Osteocyte (in vitro differentiated cells): Measurements from ENCODE around the gene MATN4. TPM values are rescaled to one million over a fixed set of nuclear protein-coding genes. Genes with fewer than 3 reads are reported as not detected.

ENCODE experiments used
- DNase-seq: peaks from one replicate; pipeline ENCODE4 v3.0.0; 2021; ENCODE audit warnings: mixed read lengths; ENCODE audit not compliant: unreplicated experiment; ENCODE audit errors: extremely low spot score
- H3K27ac Mint-ChIP-seq: one replicate; pipeline ENCODE4 v1.8.0; 2021; ENCODE audit warnings: mild to moderate bottlenecking, mixed read lengths; ENCODE audit not compliant: unreplicated experiment
- H3K27me3 Mint-ChIP-seq: one replicate; pipeline ENCODE4 v1.8.0; 2021; ENCODE audit warnings: mixed read lengths; ENCODE audit not compliant: unreplicated experiment
- H3K36me3 Mint-ChIP-seq: one replicate; pipeline ENCODE4 v1.8.0; 2021; ENCODE audit warnings: mixed read lengths; ENCODE audit not compliant: unreplicated experiment
- H3K4me1 Mint-ChIP-seq: one replicate; pipeline ENCODE4 v1.8.0; 2021; ENCODE audit warnings: mixed read lengths; ENCODE audit not compliant: unreplicated experiment
- H3K4me3 Mint-ChIP-seq: one replicate; pipeline ENCODE4 v1.8.0; 2021; ENCODE audit warnings: mild to moderate bottlenecking, moderate library complexity, mixed read lengths; ENCODE audit not compliant: unreplicated experiment
- H3K9me3 Mint-ChIP-seq: one replicate; pipeline ENCODE4 v1.8.0; 2021; ENCODE audit warnings: mixed read lengths; ENCODE audit not compliant: unreplicated experiment
- total RNA-seq: library from RNA; stranded (reverse); gene quantifications from 2 replicates; pipeline ENCODE4 v1.2.1, GENCODE V29; 2021
- TF ChIP-seq, protein P1 (sequence below): fragments of 200-600 bp; sonication (generic); IDR thresholded peaks from 2 replicates; pipeline ENCODE4 v1.5.0; 2021; ENCODE audit warnings: antibody characterized with exemption, mild to moderate bottlenecking, moderate library complexity

Gene MATN4
- total RNA-seq, 1 donor from 2014 or later: not detected

DNA sequence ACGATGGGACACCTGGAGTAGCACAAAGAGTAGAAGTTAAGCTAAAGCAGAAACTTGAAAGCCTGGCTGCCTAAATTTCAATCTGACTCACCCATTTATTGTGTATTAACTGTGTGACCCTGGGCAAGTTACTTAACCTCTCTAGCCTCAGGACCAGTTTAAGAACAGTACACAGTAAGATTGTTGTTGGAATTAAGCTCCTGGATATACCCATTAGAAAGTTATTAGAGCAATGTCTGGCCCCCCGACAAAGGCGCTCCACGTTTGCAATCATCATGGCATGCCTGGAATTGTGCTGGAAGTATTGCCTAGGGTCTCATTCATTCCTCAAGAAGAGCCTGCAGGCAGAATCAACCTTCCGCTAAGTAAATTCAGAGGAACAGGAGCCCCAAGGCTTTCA, 38.8 kb upstream of the MATN4 start:
- H3K9me3 Mint-ChIP-seq: no peaks in the 10 kb centered on the region
- DNase-seq: no peak
- H3K4me1 Mint-ChIP-seq: peaks cover 64% of the 10 kb centered on the region
- H3K4me3 Mint-ChIP-seq: peak overlapping the region; percentile 80
- peak overlapping the region; percentile 80 for H3K27ac Mint-ChIP-seq
- no peaks in the 10 kb centered on the region for H3K36me3 Mint-ChIP-seq
- H3K27me3 Mint-ChIP-seq: no peaks in the 10 kb centered on the region
- TF ChIP-seq, protein P1, sequence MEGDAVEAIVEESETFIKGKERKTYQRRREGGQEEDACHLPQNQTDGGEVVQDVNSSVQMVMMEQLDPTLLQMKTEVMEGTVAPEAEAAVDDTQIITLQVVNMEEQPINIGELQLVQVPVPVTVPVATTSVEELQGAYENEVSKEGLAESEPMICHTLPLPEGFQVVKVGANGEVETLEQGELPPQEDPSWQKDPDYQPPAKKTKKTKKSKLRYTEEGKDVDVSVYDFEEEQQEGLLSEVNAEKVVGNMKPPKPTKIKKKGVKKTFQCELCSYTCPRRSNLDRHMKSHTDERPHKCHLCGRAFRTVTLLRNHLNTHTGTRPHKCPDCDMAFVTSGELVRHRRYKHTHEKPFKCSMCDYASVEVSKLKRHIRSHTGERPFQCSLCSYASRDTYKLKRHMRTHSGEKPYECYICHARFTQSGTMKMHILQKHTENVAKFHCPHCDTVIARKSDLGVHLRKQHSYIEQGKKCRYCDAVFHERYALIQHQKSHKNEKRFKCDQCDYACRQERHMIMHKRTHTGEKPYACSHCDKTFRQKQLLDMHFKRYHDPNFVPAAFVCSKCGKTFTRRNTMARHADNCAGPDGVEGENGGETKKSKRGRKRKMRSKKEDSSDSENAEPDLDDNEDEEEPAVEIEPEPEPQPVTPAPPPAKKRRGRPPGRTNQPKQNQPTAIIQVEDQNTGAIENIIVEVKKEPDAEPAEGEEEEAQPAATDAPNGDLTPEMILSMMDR: no peak

DNA sequence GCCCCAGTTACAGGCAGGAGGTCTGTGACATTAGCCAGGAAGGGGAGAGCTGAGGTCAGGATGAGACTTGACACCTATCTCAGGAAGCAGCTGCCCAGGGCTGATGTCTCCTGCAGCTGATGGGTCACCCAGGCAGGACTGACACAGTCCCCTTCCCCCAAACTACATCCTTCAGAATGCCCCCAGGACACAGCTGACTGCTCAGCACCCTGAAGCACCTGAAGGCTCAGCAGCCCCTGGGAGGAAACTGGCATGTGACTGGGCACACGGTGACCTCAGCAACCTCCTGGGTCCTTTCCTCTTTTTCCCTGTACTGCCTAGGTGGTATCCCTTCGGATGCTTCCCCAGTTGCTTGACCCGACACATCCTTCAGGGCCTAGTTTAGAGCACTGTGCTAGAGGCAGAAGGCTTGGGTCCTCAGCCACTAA, 38.2 kb upstream of the MATN4 start:
- DNase-seq: no peak
- peaks cover 69% of the 10 kb centered on the region for H3K4me1 Mint-ChIP-seq
- no peaks in the 10 kb centered on the region for H3K9me3 Mint-ChIP-seq
- peak overlapping the region; percentile 80 for H3K4me3 Mint-ChIP-seq
- peak overlapping the region; percentile 52 for H3K27ac Mint-ChIP-seq
- TF ChIP-seq, protein P1: no peak
- no peaks in the 10 kb centered on the region for H3K27me3 Mint-ChIP-seq
- H3K36me3 Mint-ChIP-seq: no peaks in the 10 kb centered on the region

DNA sequence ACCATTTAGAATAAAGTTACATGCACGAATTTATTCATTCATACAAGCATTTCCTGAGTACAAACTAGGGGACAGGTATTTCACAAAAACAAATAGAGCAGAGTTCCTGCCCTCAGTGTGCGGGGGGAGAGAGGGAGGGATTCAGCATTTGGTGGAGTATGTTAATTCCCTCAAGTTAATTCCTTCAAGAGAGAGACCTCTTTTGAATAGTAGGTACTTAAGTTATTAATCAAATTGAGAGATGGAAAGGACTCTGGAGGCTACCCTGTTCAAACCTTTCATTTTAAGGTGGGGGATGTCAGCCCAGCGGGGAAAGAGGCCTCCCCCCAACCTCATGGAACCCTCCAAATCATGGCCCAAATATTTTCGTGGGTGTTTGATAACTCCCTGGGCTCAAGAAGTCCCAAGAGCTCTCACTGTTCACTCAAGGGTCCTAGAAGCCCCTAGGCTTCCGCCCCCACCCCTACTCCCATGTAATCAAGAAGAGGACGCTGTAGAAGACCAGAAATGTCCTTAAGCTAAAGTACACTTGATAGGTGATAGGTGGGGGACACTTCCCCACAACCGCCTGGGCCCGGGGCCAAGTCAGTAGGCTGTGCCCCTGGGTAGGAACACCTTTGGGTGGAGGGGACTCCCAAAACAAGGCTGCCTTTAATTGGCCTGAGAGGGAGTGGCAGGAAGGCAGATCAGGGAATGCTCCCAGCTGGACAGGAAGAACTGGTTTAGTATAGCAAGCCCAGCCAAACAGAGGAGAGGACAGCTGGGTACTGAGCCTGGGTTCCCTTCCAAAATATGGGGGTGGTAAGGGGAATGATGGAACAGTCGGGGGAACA, 37.2 kb upstream of the MATN4 start:
- H3K36me3 Mint-ChIP-seq: peaks cover 1% of the 10 kb centered on the region
- H3K27ac Mint-ChIP-seq: peak overlapping the region; percentile 89
- H3K4me3 Mint-ChIP-seq: peak overlapping the region; percentile 30
- no peaks in the 10 kb centered on the region for H3K9me3 Mint-ChIP-seq
- H3K4me1 Mint-ChIP-seq: peaks cover 78% of the 10 kb centered on the region
- no peaks in the 10 kb centered on the region for H3K27me3 Mint-ChIP-seq
- no peak for DNase-seq
- TF ChIP-seq, protein P1: no peak

DNA sequence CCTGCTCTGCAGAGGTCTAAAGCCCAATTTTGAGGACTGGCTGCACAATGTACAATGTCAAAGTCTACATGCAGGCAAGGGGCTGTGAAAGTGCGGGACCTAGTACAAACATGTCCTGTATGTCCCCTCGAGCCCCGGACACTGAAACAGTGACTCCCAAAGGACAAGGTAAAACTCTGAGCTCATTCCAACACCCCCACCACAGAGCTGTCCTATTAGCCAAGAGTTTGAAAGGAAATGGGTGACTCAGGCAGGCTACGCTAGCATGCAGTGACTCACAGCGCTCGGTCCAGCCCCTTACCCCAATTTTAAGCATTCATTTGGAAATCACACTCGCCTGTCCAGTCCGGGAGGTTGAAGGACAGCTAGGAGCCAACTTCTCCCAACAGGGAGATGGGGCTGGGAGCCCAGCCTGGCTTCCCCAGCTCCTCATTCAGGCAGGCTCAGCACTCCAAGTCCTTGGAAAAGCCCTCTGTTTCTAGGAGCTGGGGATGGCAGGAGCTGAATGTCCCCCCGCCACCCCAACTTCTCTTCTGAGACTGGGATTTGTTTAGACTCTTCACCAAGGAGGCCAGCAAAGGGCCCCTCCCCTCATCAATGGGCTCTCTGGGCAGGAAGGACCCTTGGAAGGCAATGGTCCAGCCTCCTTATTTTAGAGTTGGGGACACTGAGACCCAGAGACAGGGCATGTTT, 36.2 kb upstream of the MATN4 start:
- H3K27me3 Mint-ChIP-seq: no peaks in the 10 kb centered on the region
- TF ChIP-seq, protein P1: no peak
- no peaks in the 10 kb centered on the region for H3K9me3 Mint-ChIP-seq
- H3K36me3 Mint-ChIP-seq: peaks cover 2% of the 10 kb centered on the region
- DNase-seq: no peak
- H3K4me3 Mint-ChIP-seq: peak overlapping the region; percentile 32
- peaks cover 80% of the 10 kb centered on the region for H3K4me1 Mint-ChIP-seq
- peak overlapping the region; percentile 89 for H3K27ac Mint-ChIP-seq
